ACHN (cell line): ENCODE results near the gene TTC28.

ENCODE experiments used
- DNase-seq: peaks from one replicate; pipeline ENCODE4 v3.0.0-alpha.2; 2015
- in situ Hi-C: cut with HindIII; loops from 2 replicates; pipeline ENCODE4 v1.10.0; 2017; ENCODE audit warnings: low sequenced_read_pairs, low pct_ligation_motif_present, low pct_unique_long_range_greater_than_20kb

TTC28 gene

GRCh38 chr22:28051091-28051786 is 628.4 kb downstream of the TTC28 start:
- in situ Hi-C loops: no loop called here
- no peak for DNase-seq

GRCh38 chr22:28048529-28048928 is 631.1 kb downstream of the TTC28 start:
- no peak for DNase-seq

GRCh38 chr22:28047740-28048139 is 631.9 kb downstream of the TTC28 start:
- DNase-seq: no peak
- in situ Hi-C loops: no loop called here

More at GRCh38 chr22:28048529-28048928, 631.1 kb downstream of the TTC28 start:
- in situ Hi-C loops: no loop called here

- no peak for DNase-seq
- in situ Hi-C loops: no loop called here
Observed at GRCh38 chr22:28046100-28046499, 633.5 kb downstream of the TTC28 start.

GRCh38 chr22:28044546-28045173 is 635.0 kb downstream of the TTC28 start:
- in situ Hi-C loops: no loop called here
- DNase-seq: no peak

GRCh38 chr22:28043266-28043665 is 636.4 kb downstream of the TTC28 start:
- DNase-seq: no peak
- in situ Hi-C loops: no loop called here

- in situ Hi-C loops: no loop called here
- no peak for DNase-seq
Observed at GRCh38 chr22:28034760-28035401, 644.8 kb downstream of the TTC28 start.

- in situ Hi-C loops: no loop called here
- no peak for DNase-seq
Observed at GRCh38 chr22:28034145-28034759, 645.4 kb downstream of the TTC28 start.

GRCh38 chr22:28032861-28033260 is 646.8 kb downstream of the TTC28 start:
- in situ Hi-C loops: no loop called here
- DNase-seq: no peak

- DNase-seq: no peak
- in situ Hi-C loops: no loop called here
Observed at GRCh38 chr22:28031383-28031922, 648.2 kb downstream of the TTC28 start.

- no peak for DNase-seq
- in situ Hi-C loops: no loop called here
Observed at GRCh38 chr22:28030473-28030872, 649.2 kb downstream of the TTC28 start.

GRCh38 chr22:28029956-28030355 is 649.7 kb downstream of the TTC28 start:
- in situ Hi-C loops: no loop called here
- no peak for DNase-seq

- in situ Hi-C loops: no loop called here
- DNase-seq: no peak
Observed at GRCh38 chr22:28029201-28029948, 650.3 kb downstream of the TTC28 start.

- in situ Hi-C loops: no loop called here
- DNase-seq: peak; percentile 15
Observed at GRCh38 chr22:28027453-28028448, 651.9 kb downstream of the TTC28 start.

GRCh38 chr22:28025866-28026575 is 653.6 kb downstream of the TTC28 start:
- DNase-seq: no peak
- in situ Hi-C loops: no loop called here

- no peak for DNase-seq
- in situ Hi-C loops: no loop called here
Observed at GRCh38 chr22:28025333-28025732, 654.3 kb downstream of the TTC28 start.

- in situ Hi-C loops: no loop called here
- DNase-seq: no peak
Observed at GRCh38 chr22:28024422-28024888, 655.2 kb downstream of the TTC28 start.
